Common myeloid progenitor, CD34-positive (primary cell): Measurements from ENCODE around the gene LIPC.

ENCODE experiments used
- CTCF ChIA-PET: fragments of 350-600 bp; sonication (Branson Sonifier 250); formaldehyde crosslinking; loops from one replicate; lab custom pipeline; 2021; ENCODE audit warnings: antibody characterized with exemption; lab: Charles Lee
- POLR2A ChIA-PET: fragments of 350-600 bp; sonication (Branson Sonifier 250); formaldehyde crosslinking; loops from one replicate; lab custom pipeline; 2021; ENCODE audit warnings: antibody characterized with exemption; lab: Charles Lee
- DNase-seq, 3 donors: peaks; one replicate each; pipeline versions ENCODE4 v3.0.0 to v3.0.0-alpha.2; 2013
- H3K27ac ChIP-seq, 2 experiments: 1 replicate in 1 of 2; 2 replicates in 1 of 2; pipeline ENCODE4 v1.7.0; 2013; ENCODE audit warnings: inconsistent platforms in 2 of 2, low read length in 2 of 2, mild to moderate bottlenecking in 2 of 2, low read depth in 1 of 2, moderate library complexity in 1 of 2; ENCODE audit not compliant: severe bottlenecking in 2 of 2, insufficient read depth in 1 of 2, poor library complexity in 1 of 2
- H3K27me3 ChIP-seq, 5 experiments: replicated peaks in 2 of 5; 1 replicate in 3 of 5; 2 replicates in 2 of 5; pipeline versions ENCODE4 v1.6.1 to v1.7.0; 2013; ENCODE audit warnings: low read length in 4 of 5, mild to moderate bottlenecking in 2 of 5, moderate library complexity in 2 of 5, inconsistent platforms in 1 of 5; ENCODE audit not compliant: insufficient read depth in 5 of 5, control insufficient read depth in 4 of 5
- H3K36me3 ChIP-seq, 4 experiments: 1 replicate in 2 of 4; 2 replicates in 2 of 4; pipeline versions ENCODE4 v1.6.1 to v1.7.0; 2013; ENCODE audit warnings: low read length in 3 of 4, control low read depth in 1 of 4, mild to moderate bottlenecking in 1 of 4; ENCODE audit not compliant: control insufficient read depth in 4 of 4, insufficient read depth in 4 of 4
- H3K4me1 ChIP-seq, 4 experiments: 1 replicate in 3 of 4; 2 replicates in 1 of 4; pipeline versions ENCODE4 v1.6.1 to v1.7.1; 2013; ENCODE audit warnings: low read length in 3 of 4, mild to moderate bottlenecking in 3 of 4, control low read depth in 1 of 4, inconsistent platforms in 1 of 4, moderate library complexity in 1 of 4; ENCODE audit not compliant: control insufficient read depth in 4 of 4, insufficient read depth in 4 of 4; ENCODE audit errors: control extremely low read depth in 1 of 4
- H3K4me3 ChIP-seq, 7 experiments: 1 replicate in 4 of 7; 2 replicates in 3 of 7; pipeline versions ENCODE4 v1.5.1 to v1.7.0; 2013; ENCODE audit warnings: mild to moderate bottlenecking in 7 of 7, low read length in 6 of 7, moderate library complexity in 6 of 7, inconsistent platforms in 2 of 7, low read depth in 2 of 7, control low read depth in 1 of 7; ENCODE audit not compliant: insufficient read depth in 4 of 7, control insufficient read depth in 1 of 7; ENCODE audit errors: extremely low read depth in 1 of 7
- H3K9me3 ChIP-seq, 5 experiments: 1 replicate in 4 of 5; 2 replicates in 1 of 5; pipeline versions ENCODE4 v1.6.1 to v1.7.1; 2013; ENCODE audit warnings: low read length in 4 of 5, mild to moderate bottlenecking in 2 of 5, inconsistent platforms in 1 of 5, low read depth in 1 of 5, moderate library complexity in 1 of 5; ENCODE audit not compliant: control insufficient read depth in 4 of 5, insufficient read depth in 2 of 5; ENCODE audit errors: control extremely low read depth in 1 of 5
- WGBS: methylation state at CpG from one replicate; pipeline ENCODE4 v1.1.5; 2013; ENCODE audit not compliant: insufficient coverage; 5-methylcytosine and 5-hydroxymethylcytosine counted together

The LIPC gene

GRCh38 chr15:58524247-58524646, 92.5 kb downstream of the LIPC start:
- ChIA-PET POLR2A (no interaction called here), CTCF (interaction anchor here (1.0 to 1.6 kb wide), 5 partner anchors 9 to 36 kb away, joined by 3 to 7 read pairs (median 3); no protein-coding TSS in a partner anchor)
- Histone ChIP-seq H3K27ac (no peak overlapping the region), H3K27me3 (no peaks in the 10 kb centered on the region), H3K4me1 (peaks cover 6 to 53% (median 23%) of the 10 kb centered on the region in 4 experiments), H3K36me3 (no peaks in the 10 kb centered on the region), H3K4me3 (no peak overlapping the region), H3K9me3 (no peaks in the 10 kb centered on the region)
- peak in 1 of 3 donors; percentile 11 for DNase-seq
- WGBS: 100% methylated on average over 1 of the region's 2 CpGs

- Histone ChIP-seq H3K4me3 (no peak overlapping the region), H3K36me3 (no peaks in the 10 kb centered on the region), H3K27me3 (no peaks in the 10 kb centered on the region), H3K27ac (no peak overlapping the region), H3K9me3 (no peaks in the 10 kb centered on the region), H3K4me1 (peaks cover 0 to 35% (median 13%) of the 10 kb centered on the region in 4 experiments)
- CTCF ChIA-PET: no interaction called here
- no peak for DNase-seq
- 95% methylated on average over 4 of the region's 4 CpGs for WGBS
- POLR2A ChIA-PET: no interaction called here
These were observed 94.2 kb downstream of the LIPC start for GRCh38 chr15:58525991-58526421.

- CTCF ChIA-PET: interaction anchor here (0.8 to 1.2 kb wide), 2 partner anchors 50 to 299 kb away, joined by 3 to 4 read pairs; no protein-coding TSS in a partner anchor
- POLR2A ChIA-PET: no interaction called here
- DNase-seq: no peak
- Histone ChIP-seq H3K4me1 (peaks cover 0 to 29% (median 6%) of the 10 kb centered on the region in 4 experiments), H3K36me3 (no peaks in the 10 kb centered on the region), H3K9me3 (no peaks in the 10 kb centered on the region), H3K4me3 (no peak overlapping the region), H3K27ac (no peak overlapping the region), H3K27me3 (no peaks in the 10 kb centered on the region)
- 100% methylated on average over 2 of the region's 7 CpGs for WGBS
These were observed 94.9 kb downstream of the LIPC start for GRCh38 chr15:58526647-58527192.

- POLR2A ChIA-PET: no interaction called here
- WGBS: over 99% methylated on average over 9 of the region's 9 CpGs
- H3K4me1 ChIP-seq: peaks cover 0 to 20% (median 0%) of the 10 kb centered on the region in 4 experiments
- H3K36me3 ChIP-seq: no peaks in the 10 kb centered on the region
- no peaks in the 10 kb centered on the region for H3K9me3 ChIP-seq
- no peaks in the 10 kb centered on the region for H3K27me3 ChIP-seq
- CTCF ChIA-PET: interaction anchor here (0.8 to 1.2 kb wide), 2 partner anchors 51 to 299 kb away, joined by 3 to 4 read pairs; no protein-coding TSS in a partner anchor
- DNase-seq: no peak
- H3K27ac ChIP-seq: no peak overlapping the region
- no peak overlapping the region for H3K4me3 ChIP-seq
These were observed 95.9 kb downstream of the LIPC start for GRCh38 chr15:58527573-58528187.

- Histone ChIP-seq H3K4me3 (no peak overlapping the region), H3K4me1 (peaks cover 0 to 13% (median 0%) of the 10 kb centered on the region in 4 experiments), H3K9me3 (no peaks in the 10 kb centered on the region), H3K27me3 (no peaks in the 10 kb centered on the region), H3K27ac (no peak overlapping the region), H3K36me3 (no peaks in the 10 kb centered on the region)
- CTCF ChIA-PET: no interaction called here
- POLR2A ChIA-PET: no interaction called here
- DNase-seq: no peak
- 97% methylated on average over 9 of the region's 12 CpGs for WGBS
These were observed 96.5 kb downstream of the LIPC start for GRCh38 chr15:58528188-58528870.

- H3K27me3 ChIP-seq: no peaks in the 10 kb centered on the region
- H3K36me3 ChIP-seq: no peaks in the 10 kb centered on the region
- POLR2A ChIA-PET: interaction anchor here (0.6 kb wide), 1 partner anchor 216 kb away, joined by 4 read pairs; no protein-coding TSS in a partner anchor
- H3K4me3 ChIP-seq: no peak overlapping the region
- CTCF ChIA-PET: no interaction called here
- H3K27ac ChIP-seq: no peak overlapping the region
- DNase-seq: no peak
- WGBS: 100% methylated on average over 1 of the region's 2 CpGs
- H3K9me3 ChIP-seq: no peaks in the 10 kb centered on the region
- peaks cover 0 to 12% (median 0%) of the 10 kb centered on the region in 4 experiments for H3K4me1 ChIP-seq
These were observed 97.2 kb downstream of the LIPC start for GRCh38 chr15:58529041-58529440.
